ENCODE results near the gene HEATR5B.

DNA sequence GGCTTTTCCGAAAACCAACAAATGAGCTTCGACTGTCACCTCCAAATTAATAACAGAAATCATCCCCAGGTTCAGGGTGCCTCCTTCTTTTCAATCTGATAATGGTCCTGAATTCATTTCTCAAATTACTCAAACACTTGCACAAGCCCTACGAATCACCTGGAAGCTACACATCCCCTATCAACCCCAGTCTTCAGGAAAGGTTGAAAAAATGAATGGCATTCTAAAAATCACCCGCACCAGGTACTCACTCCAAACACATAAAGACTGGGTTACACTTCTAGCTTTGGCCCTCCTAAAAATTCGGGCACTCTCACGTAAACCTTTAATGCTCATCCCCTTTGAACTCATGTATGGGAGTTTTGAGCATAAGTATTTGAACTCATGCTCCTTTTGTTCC is 48.7 kb upstream of the HEATR5B start:
- TF ChIP-seq, protein P1, sequence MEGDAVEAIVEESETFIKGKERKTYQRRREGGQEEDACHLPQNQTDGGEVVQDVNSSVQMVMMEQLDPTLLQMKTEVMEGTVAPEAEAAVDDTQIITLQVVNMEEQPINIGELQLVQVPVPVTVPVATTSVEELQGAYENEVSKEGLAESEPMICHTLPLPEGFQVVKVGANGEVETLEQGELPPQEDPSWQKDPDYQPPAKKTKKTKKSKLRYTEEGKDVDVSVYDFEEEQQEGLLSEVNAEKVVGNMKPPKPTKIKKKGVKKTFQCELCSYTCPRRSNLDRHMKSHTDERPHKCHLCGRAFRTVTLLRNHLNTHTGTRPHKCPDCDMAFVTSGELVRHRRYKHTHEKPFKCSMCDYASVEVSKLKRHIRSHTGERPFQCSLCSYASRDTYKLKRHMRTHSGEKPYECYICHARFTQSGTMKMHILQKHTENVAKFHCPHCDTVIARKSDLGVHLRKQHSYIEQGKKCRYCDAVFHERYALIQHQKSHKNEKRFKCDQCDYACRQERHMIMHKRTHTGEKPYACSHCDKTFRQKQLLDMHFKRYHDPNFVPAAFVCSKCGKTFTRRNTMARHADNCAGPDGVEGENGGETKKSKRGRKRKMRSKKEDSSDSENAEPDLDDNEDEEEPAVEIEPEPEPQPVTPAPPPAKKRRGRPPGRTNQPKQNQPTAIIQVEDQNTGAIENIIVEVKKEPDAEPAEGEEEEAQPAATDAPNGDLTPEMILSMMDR (IDR thresholded peaks at IDR 0.05; ENCODE audit: insufficient read depth, low read depth, low read length) = no peak
- no peak for TF ChIP-seq EZH2 (IDR thresholded peaks at IDR 0.05; ENCODE audit: insufficient read depth, low read length)

All from astrocyte (in vitro differentiated cells and primary cell).